ENCODE data around the gene MAOA.
"Not testable (repeated sequence)": the region's sequence is repeated elsewhere in the genome, so short reads cannot be mapped to it uniquely, and the experiment has no call there.

The MAOA gene

GRCh38 chrX:43664258-43664657 is 8.2 kb downstream of the MAOA start:
- no peak for DNase-seq

GRCh38 chrX:43664708-43665107 is 8.6 kb downstream of the MAOA start:
- DNase-seq, result no peak

GRCh38 chrX:43666311-43666912 is 10.3 kb downstream of the MAOA start:
- no peak for DNase-seq

GRCh38 chrX:43675965-43676628 is 20.0 kb downstream of the MAOA start:
- not testable (repeated sequence) for DNase-seq

- DNase-seq, result no peak
These were observed 21.0 kb downstream of the MAOA start for GRCh38 chrX:43676971-43677572.

- no peak for DNase-seq
These were observed 21.9 kb downstream of the MAOA start for GRCh38 chrX:43677993-43678392.

- DNase-seq, result no peak
These were observed 23.0 kb downstream of the MAOA start for GRCh38 chrX:43679058-43679457.

- DNase-seq, result no peak
These were observed 23.7 kb downstream of the MAOA start for GRCh38 chrX:43679778-43680177.

GRCh38 chrX:43682726-43683125 is 26.6 kb downstream of the MAOA start:
- no peak for DNase-seq

GRCh38 chrX:43685221-43685620 is 29.1 kb downstream of the MAOA start:
- DNase-seq, result no peak

- DNase-seq, result no peak
These were observed 32.5 kb downstream of the MAOA start for GRCh38 chrX:43688586-43688985.

GRCh38 chrX:43693602-43694406 is 37.7 kb downstream of the MAOA start:
- no peak for DNase-seq

GRCh38 chrX:43699475-43699874 is 43.4 kb downstream of the MAOA start:
- no peak for DNase-seq

- DNase-seq, result no peak
These were observed 46.0 kb downstream of the MAOA start for GRCh38 chrX:43702079-43702524.

- no peak for DNase-seq
These were observed 46.6 kb downstream of the MAOA start for GRCh38 chrX:43702660-43703059.

GRCh38 chrX:43703211-43703791 is 47.2 kb downstream of the MAOA start:
- no peak for DNase-seq

GRCh38 chrX:43706786-43707370 is 50.8 kb downstream of the MAOA start:
- no peak for DNase-seq

GRCh38 chrX:43707812-43708548 is 51.9 kb downstream of the MAOA start:
- no peak for DNase-seq

GRCh38 chrX:43716144-43716543 is 60.0 kb downstream of the MAOA start:
- no peak for DNase-seq

- DNase-seq, result no peak
These were observed 60.6 kb downstream of the MAOA start for GRCh38 chrX:43716696-43717095.

GRCh38 chrX:43717161-43717560 is 61.1 kb downstream of the MAOA start:
- DNase-seq, result no peak

GRCh38 chrX:43718081-43718480 is 62.0 kb downstream of the MAOA start:
- no peak for DNase-seq
